IMR-90 (cell line): Measurements from ENCODE around the gene FAM110A.

Source experiments
- CTCF ChIP-seq: conservative IDR thresholded peaks from 2 replicates; pipeline ENCODE4 v1.5.1; 2012; ENCODE audit warnings: mild to moderate bottlenecking, low read depth, low read length, improper control_type of control experiment
- ELK1 ChIP-seq: fragments of 150-350 bp; IDR thresholded peaks from 2 replicates; pipeline ENCODE4 v1.6.1; 2016; ENCODE audit warnings: low read depth, mild to moderate bottlenecking, low read length, moderate library complexity, borderline replicate concordance
- MAFK ChIP-seq: IDR thresholded peaks from 2 replicates; pipeline ENCODE4 v1.6.1; 2012; ENCODE audit warnings: low read depth, low read length, improper control_type of control experiment
- MXI1 ChIP-seq: IDR thresholded peaks from 2 replicates; pipeline ENCODE4 v1.6.1; 2012; ENCODE audit warnings: low read depth, mild to moderate bottlenecking, low read length, moderate library complexity, borderline replicate concordance
- POLR2A ChIP-seq: IDR thresholded peaks from 2 replicates; pipeline ENCODE4 v1.6.1; 2012; ENCODE audit warnings: mild to moderate bottlenecking, low read depth, low read length
- RFX5 ChIP-seq: IDR thresholded peaks from 2 replicates; pipeline ENCODE4 v1.8.0; 2012; ENCODE audit warnings: low read depth, mild to moderate bottlenecking, low read length, moderate library complexity
- USF2 ChIP-seq: fragments of 150-350 bp; IDR thresholded peaks from 2 replicates; pipeline ENCODE4 v1.6.1; 2017; ENCODE audit warnings: mild to moderate bottlenecking, antibody characterized with exemption, low read length, low read depth

- TF ChIP-seq ELK1 = no peak
- no peak for TF ChIP-seq CTCF
- TF ChIP-seq RFX5 = no peak
- TF ChIP-seq MAFK = no peak
- no peak for TF ChIP-seq POLR2A
- no peak for TF ChIP-seq USF2
- no peak for TF ChIP-seq MXI1
Observed at GRCh38 chr20:805713-806112, 27.8 kb upstream of the FAM110A start.
